Kidney (tissue), 14 donors: ENCODE measurements around the gene PRKAB1. TPM values are rescaled to one million over a fixed set of nuclear protein-coding genes. Genes with fewer than 3 reads are reported as not detected.

Experiments
- DNase-seq, 5 donors: peaks; one replicate each; pipeline ENCODE4 v3.0.0-alpha.2; 2013 to 2020
- FAIRE-seq: peaks from 2 replicates; lab custom pipeline; 2012; peaks lifted over from hg19 to GRCh38; lab: Jason Lieb, UNC
- H3K27ac ChIP-seq, 2 donors: one replicate each; pipeline ENCODE4 v1.7.0; 2013; ENCODE audit warnings: low read depth in 2 of 2, low read length in 2 of 2, inconsistent platforms in 1 of 2
- H3K27me3 ChIP-seq: one replicate; pipeline ENCODE4 v1.7.1; 2013; ENCODE audit warnings: low read length, inconsistent platforms; ENCODE audit not compliant: control insufficient read depth, insufficient read depth
- H3K36me3 ChIP-seq, 3 donors: one replicate each; pipeline versions ENCODE4 v1.7.0 to v1.7.1; 2013; ENCODE audit warnings: low read length in 3 of 3, control low read depth in 1 of 3, inconsistent platforms in 1 of 3; ENCODE audit not compliant: insufficient read depth in 3 of 3, control insufficient read depth in 2 of 3
- H3K4me1 ChIP-seq, 3 donors: one replicate each; pipeline versions ENCODE4 v1.7.0 to v1.7.1; 2013; ENCODE audit warnings: low read length in 3 of 3, inconsistent platforms in 1 of 3, low read depth in 1 of 3; ENCODE audit not compliant: control insufficient read depth in 2 of 3, insufficient read depth in 2 of 3
- H3K4me3 ChIP-seq, 3 donors: one replicate each; pipeline versions ENCODE4 v1.7.0 to v1.8.1; 2013; ENCODE audit warnings: low read length in 3 of 3, control low read depth in 1 of 3, inconsistent platforms in 1 of 3
- H3K9ac ChIP-seq, 3 donors: one replicate each; pipeline versions ENCODE4 v1.7.0 to v1.7.1; 2013; ENCODE audit warnings: low read length in 3 of 3, control low read depth in 1 of 3, inconsistent platforms in 1 of 3
- H3K9me3 ChIP-seq, 3 donors: one replicate each; pipeline versions ENCODE4 v1.7.0 to v1.7.1; 2013; ENCODE audit warnings: low read length in 3 of 3, control low read depth in 1 of 3, inconsistent platforms in 1 of 3; ENCODE audit not compliant: control insufficient read depth in 2 of 3, insufficient read depth in 1 of 3
- CTCF ChIP-seq: IDR thresholded peaks from 3 replicates; pipeline ENCODE4 v1.5.1; 2012; ENCODE audit warnings: mild to moderate bottlenecking, moderate library complexity, borderline replicate concordance; ENCODE audit not compliant: insufficient read depth; ENCODE audit errors: extremely low read depth
- intact Hi-C: fragments of 100-400 bp; cut with DNase I; formaldehyde crosslinking; loops from one replicate; pipeline ENCODE4 v1.11.1; 2022
- polyA plus RNA-seq: library from polyadenylated mRNA; stranded (reverse); fragments of 350-450 nt; fragmentation: Illumina TruSeq; extraction: RNeasy Lipid Tissue Mini Kit (QIAGEN cat#74804); gene quantifications from one replicate; pipeline ENCODE4 v1.2.3, GENCODE V29; 2014; ENCODE audit warnings: low read depth, low replicate concordance; ENCODE audit not compliant: insufficient read depth
- total RNA-seq: library from RNA; stranded (reverse); fragmentation: NEBNext Ultra II Directional; extraction: Animal tissue kit (Norgen Biotek cat#: 25700); gene quantifications from one replicate; pipeline ENCODE4 v1.2.1, GENCODE V29; 2021
- donor health status: control.
- donor health status: control.
- donor health status: control.
- donor health status: control.
- donor health status: control.
- donor health status: DM: yes; HTN: yes; CAD: no.
- donor health status: Normal renal cell carcinoma (clear cell type).

The PRKAB1 gene
- total and polyA plus RNA-seq, 2 donors from 2014 or later = 79.9 to 165 TPM

- intact Hi-C loops = no loop called here
- FAIRE-seq (no peak), DNase-seq (peak in 3 of 5 donors; percentile 39 to 62 (median 54))
- Histone ChIP-seq H3K9me3 (peaks cover 0 to 4% (median 0%) of the 10 kb centered on the region in 3 donors), H3K27me3 (no peaks in the 10 kb centered on the region), H3K27ac (peak overlapping the region; percentile 90 to 97), H3K4me1 (peaks cover 8 to 58% (median 29%) of the 10 kb centered on the region in 3 donors), H3K36me3 (peaks cover 0 to 17% (median 0%) of the 10 kb centered on the region in 3 donors), H3K4me3 (peak overlapping the region in 1 of 3 donors; percentile 19), H3K9ac (peak overlapping the region in 1 of 3 donors; percentile 65)
- no peak for TF ChIP-seq CTCF
Measured at GRCh38 chr12:119710965-119711551, 43.1 kb downstream of the PRKAB1 start.

GRCh38 chr12:119711693-119712092, 43.8 kb downstream of the PRKAB1 start:
- peaks cover 0 to 17% (median 0%) of the 10 kb centered on the region in 3 donors for H3K36me3 ChIP-seq
- no peak for TF ChIP-seq CTCF
- no peak overlapping the region for H3K4me3 ChIP-seq
- no peak for DNase-seq
- peaks cover 0 to 4% (median 0%) of the 10 kb centered on the region in 3 donors for H3K9me3 ChIP-seq
- peak overlapping the region in 1 of 3 donors; percentile 65 for H3K9ac ChIP-seq
- H3K4me1 ChIP-seq = peaks cover 12 to 64% (median 30%) of the 10 kb centered on the region in 3 donors
- H3K27ac ChIP-seq = peak overlapping the region; percentile 90 to 97
- intact Hi-C loops = no loop called here
- H3K27me3 ChIP-seq = no peaks in the 10 kb centered on the region
- FAIRE-seq = no peak

- no peak overlapping the region for H3K4me3 ChIP-seq
- TF ChIP-seq CTCF = no peak
- H3K27me3 ChIP-seq = no peaks in the 10 kb centered on the region
- DNase-seq = no peak
- FAIRE-seq = no peak
- peak overlapping the region in 1 of 3 donors; percentile 15 for H3K9ac ChIP-seq
- peaks cover 0 to 17% (median 0%) of the 10 kb centered on the region in 3 donors for H3K36me3 ChIP-seq
- intact Hi-C loops = no loop called here
- H3K9me3 ChIP-seq = peaks cover 0 to 4% (median 0%) of the 10 kb centered on the region in 3 donors
- peaks cover 13 to 68% (median 32%) of the 10 kb centered on the region in 3 donors for H3K4me1 ChIP-seq
- peak overlapping the region; percentile 90 to 97 for H3K27ac ChIP-seq
Measured at GRCh38 chr12:119712721-119713120, 44.8 kb downstream of the PRKAB1 start.
